HG02571 (cell line): ENCODE measurements around the gene DESI2.
"Not testable (repeated sequence)": the region's sequence is repeated elsewhere in the genome, so short reads cannot be mapped to it uniquely, and the experiment has no call there.

ENCODE experiments used
- ATAC-seq: cut with Tn5 transposase; IDR thresholded peaks from one replicate; pipeline ENCODE4 v1.9.1; 2021; ENCODE audit warnings: mild to moderate bottlenecking, moderate library complexity; ENCODE audit not compliant: unreplicated experiment

The DESI2 gene

GRCh38 chr1:244704107-244704506, 51.2 kb downstream of the DESI2 start:
- ATAC-seq = no peak

GRCh38 chr1:244705261-244706234, 52.6 kb downstream of the DESI2 start:
- no peak for ATAC-seq

- no peak for ATAC-seq
Measured at GRCh38 chr1:244709076-244709475, 56.1 kb downstream of the DESI2 start.

DNA sequence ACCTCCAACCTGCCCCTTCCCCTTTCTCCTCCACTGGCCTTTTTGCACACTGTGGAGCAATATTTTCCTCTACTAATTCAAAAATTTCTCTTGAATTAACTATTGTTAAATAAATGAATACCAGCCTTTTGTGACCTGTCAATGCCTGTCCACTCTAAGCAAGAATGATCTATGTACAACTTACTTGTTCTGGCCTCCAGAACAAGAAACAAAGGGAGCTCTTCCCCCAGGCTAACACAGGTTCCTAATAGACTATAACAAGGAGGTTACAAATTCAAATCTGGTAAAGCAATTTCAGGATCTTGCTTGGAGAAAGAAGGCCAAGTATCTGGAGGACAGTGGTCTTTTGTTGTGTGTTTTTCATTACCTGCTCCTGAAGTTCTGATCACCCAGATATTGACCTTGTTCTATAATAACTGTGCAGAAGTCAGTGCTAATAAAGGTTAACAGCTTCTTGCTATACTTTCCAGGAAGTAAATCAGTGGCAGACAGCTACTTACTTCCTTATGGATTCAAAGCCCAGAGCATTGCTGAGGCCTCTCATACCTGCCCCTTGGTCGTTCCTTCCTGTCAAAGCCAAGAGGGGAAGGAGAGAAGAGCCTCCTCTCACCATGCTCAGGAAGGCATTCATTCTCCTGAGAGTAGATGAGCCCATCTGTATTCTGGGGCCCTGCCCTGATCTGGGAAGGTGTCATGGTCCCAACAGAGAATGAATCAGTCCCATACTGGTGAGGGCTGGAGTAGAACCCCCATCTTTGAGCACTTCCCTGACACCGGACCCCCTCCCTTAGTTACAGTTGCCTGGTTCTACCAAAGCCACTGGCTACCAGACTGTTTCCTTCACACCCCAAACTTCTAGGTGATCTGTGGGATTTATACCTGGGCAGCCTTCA, 56.8 kb downstream of the DESI2 start:
- ATAC-seq = no peak

DNA sequence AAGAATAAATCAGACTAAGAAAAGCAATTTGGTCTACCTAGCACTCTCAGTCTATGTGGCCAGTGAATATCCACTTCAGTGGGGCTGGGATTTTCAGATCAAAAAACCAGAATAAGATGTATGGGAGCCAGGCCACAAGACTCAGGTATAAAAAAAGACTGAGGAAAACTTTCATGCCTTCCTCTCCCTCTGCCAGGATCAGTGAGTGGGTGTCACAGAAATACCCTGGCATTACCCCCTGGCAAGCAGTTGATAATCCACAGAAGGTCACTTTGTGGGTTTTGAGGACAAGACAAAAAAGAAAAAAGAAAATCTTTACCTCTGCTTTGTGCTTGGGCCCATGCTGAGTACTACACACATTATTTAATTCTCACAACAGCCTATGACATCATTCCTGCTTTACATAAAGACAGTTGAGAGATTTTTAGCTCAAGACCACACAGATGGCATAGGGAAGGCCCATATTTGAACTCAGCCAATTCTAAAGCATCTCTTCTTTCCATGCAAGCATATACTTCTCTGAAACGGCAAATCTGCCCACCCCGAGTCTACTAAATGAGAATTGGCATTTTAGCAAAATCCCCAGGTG, 57.6 kb downstream of the DESI2 start:
- ATAC-seq = no peak

- ATAC-seq = no peak
Measured at GRCh38 chr1:244712669-244713068, 59.7 kb downstream of the DESI2 start.

- ATAC-seq = no peak
Measured at GRCh38 chr1:244713332-244713731, 60.4 kb downstream of the DESI2 start.

- no peak for ATAC-seq
Measured at GRCh38 chr1:244727871-244728474, 75.0 kb downstream of the DESI2 start.

DNA sequence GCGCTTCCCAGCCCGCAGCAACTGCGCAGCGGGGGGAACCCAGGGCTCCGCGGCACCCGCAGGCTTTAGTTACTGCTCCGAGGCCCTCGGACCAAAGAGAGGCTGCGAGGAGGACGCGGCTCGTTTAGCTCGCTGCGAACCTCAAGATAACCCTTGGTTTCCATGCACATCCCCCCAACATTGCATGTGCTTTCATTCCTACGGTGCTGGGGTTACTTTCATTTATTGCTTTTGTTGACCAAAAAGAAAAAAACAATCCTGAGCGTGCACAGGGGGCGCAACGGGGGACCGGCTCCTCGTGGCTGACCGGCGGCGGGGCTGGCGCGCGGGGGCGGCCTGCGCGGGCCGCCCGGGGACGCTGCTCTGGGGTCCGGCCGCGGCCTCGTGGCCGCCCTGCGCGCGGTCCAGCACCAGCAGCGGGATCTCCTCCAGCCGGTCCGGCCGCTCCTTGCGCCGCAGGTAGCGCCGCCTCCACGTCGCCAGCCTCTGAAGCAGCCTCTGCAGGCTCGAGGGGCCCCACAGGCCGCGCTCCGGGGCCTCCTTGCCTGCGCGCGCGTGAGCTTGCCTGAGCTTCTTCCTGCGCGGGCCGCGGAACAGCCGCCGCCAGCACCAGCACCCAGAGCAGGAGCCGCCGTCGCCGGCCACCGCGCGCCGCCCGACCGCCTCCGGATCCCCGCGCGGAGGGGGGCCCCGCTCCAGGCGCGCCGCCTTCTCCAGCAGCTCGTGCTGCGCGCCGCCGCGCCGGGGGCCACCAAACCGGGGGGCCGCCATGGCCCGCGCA, 77.4 kb downstream of the DESI2 start:
- ATAC-seq = no peak

DNA sequence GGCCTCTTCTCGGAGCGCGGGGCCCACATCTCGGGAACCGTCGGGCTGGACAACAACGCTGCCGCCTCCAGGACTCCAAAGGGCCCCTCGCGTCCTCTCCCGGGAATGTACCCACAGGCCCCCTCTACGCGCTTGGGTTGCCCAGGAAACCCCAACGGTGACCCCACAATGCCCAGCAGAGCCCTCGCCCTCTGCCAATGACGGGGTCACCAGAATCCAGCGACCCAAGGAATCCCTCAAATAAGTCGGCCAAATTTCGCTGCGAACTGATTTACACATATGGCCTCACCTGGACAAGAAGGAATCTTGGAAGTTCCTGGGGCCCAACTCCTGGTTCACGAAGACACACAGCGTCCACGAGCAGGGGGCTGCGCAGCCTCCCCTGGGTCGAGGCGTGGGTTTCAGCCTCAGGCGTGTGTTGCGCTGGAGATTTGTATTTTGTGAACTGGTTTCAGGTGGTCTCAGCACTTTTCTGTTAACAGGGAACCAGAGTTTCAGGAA, 78.1 kb downstream of the DESI2 start:
- ATAC-seq = no peak

DNA sequence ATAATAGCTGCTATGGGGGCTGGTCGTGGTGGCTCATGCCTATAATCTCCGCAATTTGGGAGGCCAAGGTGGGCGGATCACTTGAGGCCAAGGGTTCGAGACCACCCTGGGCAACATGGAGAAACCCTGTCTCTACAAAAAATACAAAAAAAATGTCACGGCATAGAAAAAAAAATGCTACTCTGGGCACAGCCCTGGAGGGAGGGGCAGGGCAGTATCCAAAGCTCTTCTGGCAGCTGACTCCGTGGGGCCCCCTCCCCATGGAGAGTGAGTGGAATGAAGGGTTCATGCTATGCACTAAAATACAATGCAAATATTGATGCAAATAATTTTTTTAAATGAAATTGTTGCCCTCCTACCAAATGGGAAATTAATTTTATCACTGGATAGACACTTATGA, 78.7 kb downstream of the DESI2 start:
- no peak for ATAC-seq

DNA sequence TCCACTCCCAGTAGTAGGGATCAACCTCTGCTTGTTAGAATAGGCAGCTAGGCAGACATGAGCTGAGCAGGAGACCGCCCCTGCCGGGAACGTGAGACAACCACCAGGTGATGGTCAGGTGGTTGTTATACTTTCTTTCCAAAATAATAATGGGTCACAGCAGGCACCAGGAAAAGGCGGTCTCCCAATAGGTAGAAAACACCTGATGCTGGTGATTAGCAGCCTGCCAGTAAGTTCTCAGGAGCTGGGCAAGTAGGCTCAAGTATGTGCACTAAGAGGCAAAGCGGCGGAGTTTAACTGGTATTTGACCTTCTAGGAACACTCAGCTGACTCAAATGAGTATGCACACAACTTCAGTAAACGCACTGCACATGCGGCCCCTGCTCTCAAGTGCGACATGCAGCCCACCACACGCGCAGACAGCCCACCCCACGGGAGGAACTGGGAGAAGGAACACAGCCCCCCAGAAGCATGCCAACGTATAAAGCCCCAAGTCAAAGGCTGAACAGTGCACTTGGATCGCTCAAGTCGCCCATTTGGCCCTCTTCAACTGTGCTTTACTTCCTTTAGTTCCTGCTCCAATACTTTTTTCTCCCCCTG, 80.0 kb downstream of the DESI2 start:
- ATAC-seq = no peak

- ATAC-seq = no peak
Measured at GRCh38 chr1:244735404-244735803, 82.5 kb downstream of the DESI2 start.

DNA sequence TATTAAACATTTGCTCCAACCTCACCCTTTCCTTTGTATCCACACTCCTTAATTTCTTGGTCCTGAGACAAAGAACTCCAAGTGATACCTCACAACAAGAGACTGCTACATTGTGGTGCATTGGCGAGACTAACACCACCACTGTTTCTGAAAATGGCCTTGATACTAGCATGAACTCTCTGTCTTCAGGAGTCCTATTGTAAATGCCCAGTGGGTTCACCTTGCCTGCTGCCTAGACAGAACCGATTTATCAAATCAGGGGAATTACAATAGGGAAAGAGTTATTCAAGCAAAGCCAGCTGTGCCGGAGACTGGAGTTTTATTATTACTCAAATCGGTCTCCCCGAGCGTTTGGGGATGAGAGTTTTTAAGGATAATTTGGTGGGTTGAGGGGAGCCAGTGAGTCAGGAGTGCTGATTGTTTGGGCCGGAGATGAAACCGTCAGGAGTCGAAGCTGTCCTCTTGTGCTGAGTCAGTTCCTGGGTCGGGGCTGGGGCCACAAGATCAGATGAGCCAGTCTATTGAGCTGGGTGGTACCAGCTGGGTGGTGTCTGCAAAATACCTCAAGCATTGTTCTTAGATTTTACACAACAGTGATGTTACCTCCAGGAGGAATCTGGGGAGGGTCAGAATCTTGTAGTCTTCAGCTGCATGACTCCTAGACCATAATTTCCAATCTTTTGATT, 83.1 kb downstream of the DESI2 start:
- no peak for ATAC-seq

DNA sequence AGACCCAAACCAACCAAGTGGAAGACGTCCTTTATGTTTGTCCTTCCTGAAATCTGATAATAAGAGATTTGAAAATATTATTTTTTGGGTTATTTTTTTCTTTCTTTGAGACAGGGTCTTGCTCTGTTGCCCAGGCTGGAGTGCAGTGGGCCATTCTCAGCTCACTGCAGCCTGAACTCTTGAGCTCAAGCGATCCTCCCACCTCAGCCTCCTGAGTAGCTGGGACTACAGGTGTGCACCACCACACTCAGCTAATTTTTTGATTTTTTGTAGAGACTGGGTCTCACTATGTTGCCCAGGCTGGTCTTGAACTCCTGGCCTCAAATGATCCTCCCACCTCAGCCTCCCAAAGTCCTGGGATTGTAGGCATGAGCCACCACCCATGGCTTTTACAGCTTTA, 86.2 kb downstream of the DESI2 start:
- not testable (repeated sequence) for ATAC-seq

GRCh38 chr1:244740027-244740617, 87.2 kb downstream of the DESI2 start:
- not testable (repeated sequence) for ATAC-seq

- no peak for ATAC-seq
Measured at GRCh38 chr1:244741692-244742091, 88.8 kb downstream of the DESI2 start.

DNA sequence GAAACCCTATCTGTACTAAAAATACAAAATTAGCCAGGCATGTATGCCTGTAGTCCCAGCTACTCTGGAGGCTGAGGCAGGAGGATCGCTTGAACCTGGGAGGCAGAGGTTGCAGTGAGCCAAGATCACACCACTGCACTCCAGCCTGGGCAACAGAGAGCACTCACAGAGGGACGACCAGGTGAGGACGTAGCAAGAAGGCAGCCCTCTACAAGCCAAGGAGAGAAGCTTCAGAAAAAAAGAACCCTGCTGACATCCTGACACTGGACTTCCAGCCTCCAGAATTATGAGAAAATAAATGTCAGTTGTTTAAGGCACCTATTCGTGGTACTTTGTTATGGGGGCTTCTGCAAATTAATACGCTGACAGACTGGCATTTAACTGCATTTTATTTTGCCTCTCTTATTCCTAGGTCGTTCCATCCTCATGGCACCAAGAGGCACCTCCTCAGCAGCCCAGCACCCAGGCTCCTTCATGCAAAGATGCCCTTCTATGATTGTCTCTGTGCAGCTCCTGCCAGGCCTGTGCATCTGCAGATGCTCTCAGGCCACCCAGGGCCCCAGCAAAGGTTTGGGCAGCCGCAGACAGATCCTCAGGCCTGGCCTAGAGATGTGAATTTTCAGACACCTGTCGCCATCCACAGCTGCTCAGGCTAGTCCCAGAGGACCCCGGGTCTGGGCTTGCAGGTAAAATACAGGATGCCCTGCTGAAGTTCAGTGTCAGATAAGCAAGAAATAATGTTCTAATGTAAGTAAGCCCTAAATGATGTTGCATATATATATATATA, 96.5 kb downstream of the DESI2 start:
- no peak for ATAC-seq
